ENCODE results near the gene COL9A1.

- no peak for TF ChIP-seq CTCF (IDR thresholded peaks at IDR 0.05; ENCODE audit: borderline replicate concordance, extremely low read depth, low read length, poor library complexity, severe bottlenecking)
- TF ChIP-seq EZH2 (IDR thresholded peaks at IDR 0.05; ENCODE audit: borderline replicate concordance, low read depth, low read length, severe bottlenecking) = no peak
Observed at GRCh38 chr6:70172252-70172651, 130.6 kb downstream of the COL9A1 start.
